GM23338 (cell line): Measurements from ENCODE around the gene SLC16A6. TPM values are rescaled to one million over a fixed set of nuclear protein-coding genes. Genes with fewer than 3 reads are reported as not detected.

Source experiments
- ATAC-seq: fragments of 200-7000 bp; cut with Tn5 transposase; 3 replicates; pipeline ENCODE4 v1.9.1; 2020
- DNase-seq: peaks from one replicate; pipeline ENCODE4 v3.0.0-alpha.2; 2015; ENCODE audit warnings: low spot score
- H2AFZ ChIP-seq: fragments of 200-600 bp; sonication (generic); 2 replicates; pipeline ENCODE4 v1.8.0; 2016; ENCODE audit warnings: antibody characterized with exemption, mild to moderate bottlenecking, moderate library complexity
- H3F3A ChIP-seq: fragments of 200-600 bp; sonication (generic); replicated peaks from 2 replicates; pipeline ENCODE4 v1.8.0; 2017; ENCODE audit warnings: antibody characterized with exemption, mixed run types, low read depth
- H3K27ac ChIP-seq: fragments of 200-600 bp; sonication (generic); 2 replicates; pipeline ENCODE4 v1.6.1; 2016; ENCODE audit warnings: low read depth
- H3K27me3 ChIP-seq: fragments of 200-600 bp; sonication (generic); 2 replicates; pipeline ENCODE4 v1.8.0; 2016; ENCODE audit warnings: mild to moderate bottlenecking, mixed run types, moderate library complexity; ENCODE audit not compliant: insufficient read depth
- H3K36me3 ChIP-seq: fragments of 200-600 bp; sonication (generic); 2 replicates; pipeline ENCODE4 v1.8.0; 2016; ENCODE audit warnings: mild to moderate bottlenecking; ENCODE audit not compliant: insufficient read depth
- H3K4me1 ChIP-seq: fragments of 200-600 bp; sonication (generic); 2 replicates; pipeline ENCODE4 v1.8.0; 2016; ENCODE audit warnings: mild to moderate bottlenecking, moderate library complexity; ENCODE audit not compliant: insufficient read depth
- H3K4me2 ChIP-seq: fragments of 200-600 bp; sonication (generic); 2 replicates; pipeline ENCODE4 v1.7.1; 2017; ENCODE audit warnings: mixed run types
- H3K4me3 ChIP-seq: fragments of 200-600 bp; sonication (generic); 2 replicates; pipeline ENCODE4 v1.6.1; 2016; ENCODE audit warnings: mixed run types
- H3K79me2 ChIP-seq: fragments of 200-600 bp; sonication (generic); replicated peaks from 2 replicates; pipeline ENCODE4 v1.8.0; 2017; ENCODE audit warnings: mild to moderate bottlenecking; ENCODE audit not compliant: insufficient read depth
- H3K9me2 ChIP-seq: fragments of 200-600 bp; sonication (generic); 2 replicates; pipeline ENCODE4 v1.8.0; 2017; ENCODE audit not compliant: insufficient read depth
- H4K20me1 ChIP-seq: fragments of 200-600 bp; sonication (generic); replicated peaks from 2 replicates; pipeline ENCODE4 v1.8.0; 2017; ENCODE audit warnings: mild to moderate bottlenecking; ENCODE audit not compliant: insufficient read depth
- H3K27ac Mint-ChIP-seq: 2 replicates; pipeline ENCODE4 v1.8.0; 2020; ENCODE audit warnings: inconsistent platforms, mild to moderate bottlenecking, moderate library complexity, mixed read lengths
- H3K27me3 Mint-ChIP-seq: 3 replicates; pipeline ENCODE4 v1.8.0; 2022; ENCODE audit warnings: low read depth, mild to moderate bottlenecking, moderate library complexity, mixed read lengths, inconsistent platforms; ENCODE audit not compliant: insufficient read depth, poor library complexity
- H3K36me3 Mint-ChIP-seq: 3 replicates; pipeline ENCODE4 v1.8.0; 2021; ENCODE audit warnings: low read depth, mild to moderate bottlenecking, inconsistent platforms, moderate library complexity, mixed read lengths
- H3K4me1 Mint-ChIP-seq: 3 replicates; pipeline ENCODE4 v1.8.0; 2020; ENCODE audit warnings: mild to moderate bottlenecking, inconsistent platforms, mixed read lengths
- H3K4me3 Mint-ChIP-seq: 3 replicates; pipeline ENCODE4 v1.8.0; 2021; ENCODE audit warnings: moderate library complexity, mild to moderate bottlenecking, inconsistent platforms, mixed read lengths
- H3K9me3 Mint-ChIP-seq: 3 replicates; pipeline ENCODE4 v1.8.0; 2020; ENCODE audit warnings: moderate library complexity, mild to moderate bottlenecking, inconsistent platforms, mixed read lengths
- CREB1 ChIP-seq: fragments of 250-450 bp; sonication (Bioruptor Pico); IDR thresholded peaks from 2 replicates; pipeline ENCODE4 v1.5.0; 2020; ENCODE audit warnings: low read depth, mild to moderate bottlenecking, moderate library complexity
- CTCF ChIP-seq, 2 experiments: fragments of 200-600 bp in 1 of 2; sonication (generic) in 1 of 2; conservative IDR thresholded peaks; 2 replicates each; pipeline versions ENCODE4 v1.5.1 to v1.6.1; 2016 to 2017; ENCODE audit warnings: antibody characterized with exemption in 2 of 2, low read depth in 2 of 2, mild to moderate bottlenecking in 2 of 2, moderate library complexity in 1 of 2
- ETS1 ChIP-seq: IDR thresholded peaks from 2 replicates; pipeline ENCODE4 v1.6.1; 2016; ENCODE audit warnings: antibody characterized with exemption
- EZH2 ChIP-seq: fragments of 200-600 bp; sonication (generic); IDR thresholded peaks from one replicate; pipeline ENCODE4 v1.8.0; 2017; ENCODE audit warnings: antibody characterized with exemption, mild to moderate bottlenecking, low read depth; ENCODE audit not compliant: unreplicated experiment
- EZH2phosphoT487 ChIP-seq: fragments of 200-600 bp; sonication (generic); IDR thresholded peaks from one replicate; pipeline ENCODE4 v1.8.1; 2018; ENCODE audit warnings: antibody characterized with exemption; ENCODE audit not compliant: unreplicated experiment
- JUNB ChIP-seq: IDR thresholded peaks from one replicate; pipeline ENCODE4 v1.6.1; 2016; ENCODE audit warnings: antibody characterized with exemption; ENCODE audit not compliant: unreplicated experiment
- NANOG ChIP-seq: IDR thresholded peaks from 2 replicates; pipeline ENCODE4 v1.6.1; 2016; ENCODE audit warnings: antibody characterized with exemption, borderline replicate concordance
- POLR2AphosphoS5 ChIP-seq: IDR thresholded peaks from 2 replicates; pipeline ENCODE4 v1.6.1; 2016; ENCODE audit warnings: antibody characterized with exemption, low read depth
- REST ChIP-seq: IDR thresholded peaks from one replicate; pipeline ENCODE4 v1.6.1; 2018; ENCODE audit warnings: antibody characterized with exemption; ENCODE audit not compliant: unreplicated experiment
- STAT1 ChIP-seq: IDR thresholded peaks from one replicate; pipeline ENCODE4 v1.6.1; 2016; ENCODE audit warnings: antibody characterized with exemption; ENCODE audit not compliant: unreplicated experiment
- ZNF114 ChIP-seq: fragments of 250-450 bp; sonication (Bioruptor Pico); IDR thresholded peaks from 2 replicates; pipeline ENCODE4 v1.5.0; 2020; ENCODE audit warnings: mild to moderate bottlenecking, moderate library complexity
- ZNF331 ChIP-seq: fragments of 250-450 bp; sonication (Bioruptor Pico); IDR thresholded peaks from 2 replicates; pipeline ENCODE4 v1.5.0; 2020; ENCODE audit warnings: low read depth, mild to moderate bottlenecking, moderate library complexity
- ZNF462 ChIP-seq: fragments of 250-450 bp; sonication (Bioruptor Pico); IDR thresholded peaks from 2 replicates; pipeline ENCODE4 v1.5.0; 2020; ENCODE audit warnings: mild to moderate bottlenecking, moderate library complexity
- polyA plus RNA-seq: library from polyadenylated mRNA; unstranded; fragments of >200 nt; fragmentation: Nextera tagmentation; extraction: Ambion mirVana; gene quantifications from 2 replicates; pipeline ENCODE4 v1.2.1, GENCODE V29; 2016
- total RNA-seq: library from RNA; depleted of rRNA; stranded (reverse); fragments of >200 nt; shearing (Covaris generic); gene quantifications from 2 replicates; pipeline ENCODE4 v1.2.3, GENCODE V29; 2014

The SLC16A6 gene
- total and polyA plus RNA-seq, 2 experiments from 2014 or later: not detected

- H3F3A ChIP-seq: peaks cover 13% of the 10 kb centered on the region; the same call in 1 of the 2 replicates
- no peak overlapping the region for H3K27ac Mint-ChIP-seq
- H3K4me2 ChIP-seq: peak overlapping the region; percentile 59
- peaks cover 33% of the 10 kb centered on the region for H3K27me3 Mint-ChIP-seq
- H3K27ac ChIP-seq: no peak overlapping the region
- H3K4me3 ChIP-seq: no peak overlapping the region
- no peaks in the 10 kb centered on the region for H3K36me3 ChIP-seq
- peaks cover 40% of the 10 kb centered on the region for H3K27me3 ChIP-seq
- TF ChIP-seq ZNF331 (CRISPR knock-in tag) (no peak), EZH2 (no peak), CREB1 (CRISPR knock-in tag) (no peak), NANOG (no peak), EZH2phosphoT487 (no peak), JUNB (no peak), ETS1 (no peak), CTCF (conservative IDR thresholded peaks at IDR 0.05; ENCODE audit: low read depth in 2 of 2) (no peak), STAT1 (no peak), POLR2AphosphoS5 (no peak), REST (no peak), ZNF114 (CRISPR knock-in tag) (no peak), ZNF462 (CRISPR knock-in tag) (no peak)
- DNase-seq (no peak), ATAC-seq (no peak)
- H3K4me1 Mint-ChIP-seq: peaks cover 45% of the 10 kb centered on the region
- no peaks in the 10 kb centered on the region; the same call in 2 of the 3 replicates for H3K36me3 Mint-ChIP-seq
- no peaks in the 10 kb centered on the region for H3K9me3 Mint-ChIP-seq
- H3K79me2 ChIP-seq: no peaks in the 10 kb centered on the region
- H3K9me2 ChIP-seq: no peaks in the 10 kb centered on the region
- H2AFZ ChIP-seq: no peak overlapping the region
- peaks cover 46% of the 10 kb centered on the region for H3K4me1 ChIP-seq
- no peaks in the 10 kb centered on the region for H4K20me1 ChIP-seq
- H3K4me3 Mint-ChIP-seq: no peak overlapping the region; the same call in 2 of the 3 replicates
Observed at GRCh38 chr17:68295086-68295485, 4.2 kb upstream of the SLC16A6 start.
